ENCODE results near the gene PTPRR. TPM values are rescaled to one million over a fixed set of nuclear protein-coding genes. Genes with fewer than 3 reads are reported as not detected.

PTPRR gene
- total RNA-seq, 2 experiments from 2014 or later: not detected

GRCh38 chr12:70929029-70929428 is 8.5 kb upstream of the PTPRR start:
- H3K27me3 Mint-ChIP-seq: no peaks in the 10 kb centered on the region
- no peaks in the 10 kb centered on the region for H3K4me1 Mint-ChIP-seq
- no peaks in the 10 kb centered on the region for H3K9me3 Mint-ChIP-seq
- POLR2A ChIA-PET: no interaction called here
- CTCF ChIA-PET: no interaction called here
- no peaks in the 10 kb centered on the region for H3K36me3 Mint-ChIP-seq (ENCODE audit: low read depth)
- no peak for DNase-seq
- H3K4me3 Mint-ChIP-seq: no peak overlapping the region
- H3K27ac Mint-ChIP-seq: no peak overlapping the region

GRCh38 chr12:70928071-70928470 is 7.5 kb upstream of the PTPRR start:
- DNase-seq: no peak
- no peaks in the 10 kb centered on the region for H3K27me3 Mint-ChIP-seq
- H3K4me3 Mint-ChIP-seq: no peak overlapping the region
- ChIA-PET POLR2A (no interaction called here), CTCF (no interaction called here)
- H3K27ac Mint-ChIP-seq: no peak overlapping the region
- H3K4me1 Mint-ChIP-seq: no peaks in the 10 kb centered on the region
- no peaks in the 10 kb centered on the region for H3K36me3 Mint-ChIP-seq (ENCODE audit: low read depth)
- no peaks in the 10 kb centered on the region for H3K9me3 Mint-ChIP-seq

DNA sequence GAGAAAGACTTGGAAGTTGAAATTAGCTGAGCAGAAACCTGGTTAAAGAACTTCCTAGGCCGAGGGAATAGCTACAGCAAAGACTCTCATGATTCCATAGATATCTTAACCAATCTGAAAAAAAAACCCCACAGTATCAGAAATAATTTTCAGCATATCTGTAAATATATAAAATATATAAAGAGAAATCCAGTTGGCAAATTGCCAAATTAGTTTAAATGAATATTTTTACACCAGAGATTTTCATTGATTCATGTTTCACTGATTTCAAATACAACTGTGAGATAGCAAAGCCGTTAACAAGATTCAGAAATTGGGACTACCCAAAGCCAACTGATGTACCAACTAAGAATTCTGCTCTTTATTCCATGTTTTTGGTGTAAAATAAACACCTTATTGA is 6.8 kb upstream of the PTPRR start:
- Mint-ChIP-seq H3K36me3 (ENCODE audit: low read depth) (no peaks in the 10 kb centered on the region), H3K27ac (no peak overlapping the region)

DNA sequence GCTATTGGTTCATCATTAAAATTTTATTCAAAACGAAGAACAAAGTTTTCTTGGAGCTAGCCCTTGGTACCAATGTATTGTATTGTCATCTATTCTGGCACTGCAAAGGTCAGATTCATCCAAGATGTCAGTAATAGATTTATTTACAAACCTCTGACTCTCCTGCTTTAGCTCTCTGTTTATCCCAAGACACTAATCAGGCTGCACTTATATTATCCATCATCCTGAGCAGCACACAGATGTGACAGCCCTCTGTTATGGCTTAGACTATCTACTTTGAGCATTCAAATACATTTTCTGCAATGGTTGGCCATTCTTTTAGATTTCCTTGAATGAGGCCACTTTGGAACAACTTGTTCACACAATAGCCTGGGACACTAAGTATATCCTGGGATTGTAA is 5.0 kb upstream of the PTPRR start:
- Mint-ChIP-seq H3K9me3 (no peaks in the 10 kb centered on the region), H3K36me3 (ENCODE audit: low read depth) (no peaks in the 10 kb centered on the region), H3K27ac (no peak overlapping the region), H3K4me1 (no peaks in the 10 kb centered on the region), H3K27me3 (no peaks in the 10 kb centered on the region), H3K4me3 (no peak overlapping the region)
- CTCF ChIA-PET: no interaction called here
- DNase-seq: no peak
- POLR2A ChIA-PET: no interaction called here

More for the DNA sequence above, 6.8 kb upstream of the PTPRR start:
- Mint-ChIP-seq H3K4me1 (no peaks in the 10 kb centered on the region), H3K27me3 (no peaks in the 10 kb centered on the region), H3K9me3 (no peaks in the 10 kb centered on the region), H3K4me3 (no peak overlapping the region)
- DNase-seq: no peak
- POLR2A ChIA-PET: no interaction called here
- CTCF ChIA-PET: interaction anchor here (0.7 kb wide), 1 partner anchor 62 kb away, joined by 3 read pairs; no protein-coding TSS in a partner anchor

- no peak overlapping the region for H3K4me3 Mint-ChIP-seq
Observed at GRCh38 chr12:70920891-70921290, 353 bp upstream of the PTPRR start.

DNA sequence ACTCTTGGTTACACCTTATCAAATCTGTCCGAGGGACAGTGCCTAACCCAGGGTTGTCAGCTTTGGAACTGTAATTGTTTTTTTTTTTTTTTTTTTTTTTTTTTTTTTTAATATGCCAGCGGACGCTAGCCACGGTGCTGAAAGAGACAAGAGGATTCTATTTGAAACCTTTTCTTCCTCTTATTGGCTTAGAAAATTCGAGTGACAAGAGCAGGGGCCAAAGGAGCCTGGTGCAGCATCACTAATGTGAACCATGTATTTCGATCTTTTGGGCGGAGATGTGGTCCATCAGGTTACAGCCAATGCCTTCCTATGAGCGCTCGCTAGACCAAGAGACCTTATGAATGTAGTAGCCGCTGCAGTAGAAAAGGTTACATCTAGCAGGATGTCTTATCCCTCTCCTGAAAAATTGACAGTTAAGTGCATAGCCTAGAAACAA is 922 bp downstream of the PTPRR start:
- H3K4me1 Mint-ChIP-seq: no peaks in the 10 kb centered on the region
- H3K4me3 Mint-ChIP-seq: no peak overlapping the region
- peaks cover 1% of the 10 kb centered on the region for H3K27me3 Mint-ChIP-seq
- H3K36me3 Mint-ChIP-seq (ENCODE audit: low read depth): no peaks in the 10 kb centered on the region
- CTCF ChIA-PET: no interaction called here
- H3K9me3 Mint-ChIP-seq: no peaks in the 10 kb centered on the region
- POLR2A ChIA-PET: no interaction called here
- DNase-seq: no peak
- H3K27ac Mint-ChIP-seq: no peak overlapping the region

More at GRCh38 chr12:70920891-70921290, 353 bp upstream of the PTPRR start:
- ChIA-PET CTCF (no interaction called here), POLR2A (no interaction called here)
- Mint-ChIP-seq H3K36me3 (ENCODE audit: low read depth) (no peaks in the 10 kb centered on the region), H3K4me1 (no peaks in the 10 kb centered on the region), H3K9me3 (no peaks in the 10 kb centered on the region), H3K27ac (no peak overlapping the region), H3K27me3 (peaks cover 1% of the 10 kb centered on the region)
- DNase-seq: no peak

DNA sequence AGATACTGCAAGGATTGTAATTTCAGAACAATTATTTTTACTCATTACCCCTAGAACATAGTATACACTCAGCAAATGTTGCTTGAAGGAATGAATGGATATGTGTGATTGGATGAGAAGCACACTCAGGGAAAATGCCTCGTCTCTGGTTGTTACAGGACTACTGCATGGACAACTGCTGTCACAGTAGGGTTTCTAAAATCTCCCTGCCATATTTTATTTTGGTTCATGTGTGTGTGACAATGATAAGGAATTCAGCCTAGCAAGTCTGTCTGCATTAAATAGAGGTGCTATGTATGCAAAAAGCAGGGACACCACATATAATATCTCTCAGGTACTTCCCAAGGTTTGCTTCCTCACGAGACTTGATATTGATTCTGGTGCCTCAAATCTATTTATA is 1.4 kb downstream of the PTPRR start:
- Mint-ChIP-seq H3K4me1 (no peaks in the 10 kb centered on the region), H3K4me3 (no peak overlapping the region), H3K27me3 (peaks cover 1% of the 10 kb centered on the region), H3K36me3 (ENCODE audit: low read depth) (no peaks in the 10 kb centered on the region), H3K27ac (no peak overlapping the region), H3K9me3 (no peaks in the 10 kb centered on the region)
- ChIA-PET POLR2A (no interaction called here), CTCF (no interaction called here)
- no peak for DNase-seq

DNA sequence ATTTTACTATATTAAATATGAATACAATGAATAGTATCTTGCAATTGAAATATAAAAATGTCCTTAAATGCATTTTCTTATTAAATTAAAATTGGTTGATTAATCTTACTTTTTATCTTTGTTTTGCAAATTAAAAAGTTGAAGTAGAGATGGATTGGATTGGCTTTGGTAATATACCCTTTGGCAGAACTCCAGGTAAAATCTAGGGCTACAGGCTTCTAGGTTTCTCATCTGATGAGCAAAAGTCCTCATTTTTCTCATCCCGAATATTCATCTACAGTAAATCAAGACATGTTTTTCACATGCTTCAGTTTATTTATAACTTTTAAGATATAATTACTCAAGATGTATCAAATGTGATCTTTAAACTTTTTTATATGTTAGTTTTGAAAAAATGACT is 2.2 kb downstream of the PTPRR start:
- H3K36me3 Mint-ChIP-seq (ENCODE audit: low read depth): no peaks in the 10 kb centered on the region

DNA sequence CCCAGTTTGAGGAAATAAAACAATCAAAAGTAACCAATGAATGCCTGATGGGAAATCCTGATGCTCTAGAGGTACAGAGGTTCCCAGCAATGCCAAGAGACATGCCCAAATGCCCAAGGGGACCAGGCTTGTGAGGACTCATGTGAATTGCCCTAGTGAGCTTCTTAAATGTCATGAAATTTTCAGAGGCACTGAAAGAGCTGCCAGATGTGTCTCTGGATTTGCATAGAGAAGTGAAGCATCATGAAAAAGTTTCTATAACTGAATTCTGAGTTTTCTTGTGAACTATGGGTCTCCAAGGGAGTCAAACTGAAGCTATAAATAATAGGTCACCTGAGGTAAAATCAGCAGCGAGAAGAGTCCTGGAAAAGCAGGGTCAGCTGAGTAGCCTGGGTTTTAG is 9.9 kb downstream of the PTPRR start:
- POLR2A ChIA-PET: no interaction called here
- Mint-ChIP-seq H3K4me3 (no peak overlapping the region), H3K27ac (no peak overlapping the region), H3K4me1 (no peaks in the 10 kb centered on the region), H3K9me3 (no peaks in the 10 kb centered on the region), H3K27me3 (no peaks in the 10 kb centered on the region), H3K36me3 (ENCODE audit: low read depth) (no peaks in the 10 kb centered on the region)
- no peak for DNase-seq
- CTCF ChIA-PET: no interaction called here

More for the DNA sequence above, 2.2 kb downstream of the PTPRR start:
- H3K27me3 Mint-ChIP-seq: peaks cover 1% of the 10 kb centered on the region
- DNase-seq: no peak
- ChIA-PET POLR2A (no interaction called here), CTCF (no interaction called here)
- no peak overlapping the region for H3K27ac Mint-ChIP-seq
- no peaks in the 10 kb centered on the region for H3K9me3 Mint-ChIP-seq
- no peaks in the 10 kb centered on the region for H3K4me1 Mint-ChIP-seq
- no peak overlapping the region for H3K4me3 Mint-ChIP-seq

- no peak overlapping the region for H3K4me3 Mint-ChIP-seq
- no peak overlapping the region for H3K27ac Mint-ChIP-seq
- DNase-seq: no peak
- H3K9me3 Mint-ChIP-seq: no peaks in the 10 kb centered on the region
- no peaks in the 10 kb centered on the region for H3K4me1 Mint-ChIP-seq
- no peaks in the 10 kb centered on the region for H3K27me3 Mint-ChIP-seq
- H3K36me3 Mint-ChIP-seq (ENCODE audit: low read depth): no peaks in the 10 kb centered on the region
- CTCF ChIA-PET: no interaction called here
- POLR2A ChIA-PET: no interaction called here
Observed at GRCh38 chr12:70908978-70909377, 11.6 kb downstream of the PTPRR start.

GRCh38 chr12:70907412-70907811 is 13.1 kb downstream of the PTPRR start:
- Mint-ChIP-seq H3K27me3 (no peaks in the 10 kb centered on the region), H3K4me3 (no peak overlapping the region), H3K36me3 (ENCODE audit: low read depth) (no peaks in the 10 kb centered on the region), H3K27ac (no peak overlapping the region), H3K4me1 (no peaks in the 10 kb centered on the region), H3K9me3 (no peaks in the 10 kb centered on the region)
- ChIA-PET CTCF (no interaction called here), POLR2A (no interaction called here)
- DNase-seq: no peak

DNA sequence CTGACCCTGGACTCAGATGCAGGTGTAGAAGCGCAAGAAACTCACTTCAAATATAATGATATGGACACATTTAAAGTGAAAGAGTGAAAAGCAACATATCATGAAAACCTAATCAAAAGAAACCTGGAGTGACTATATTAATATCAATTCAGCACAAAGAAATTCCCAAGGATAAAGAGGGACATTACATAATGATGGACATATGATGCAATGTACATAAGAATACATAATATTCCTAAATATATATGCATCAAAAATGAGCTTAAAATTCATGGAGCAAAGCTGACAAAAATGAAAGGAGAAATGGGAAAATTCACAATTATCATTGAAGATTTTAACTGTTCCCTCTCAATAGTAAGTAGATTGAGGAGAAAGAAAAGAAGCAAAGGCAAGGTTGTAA is 24.6 kb downstream of the PTPRR start:
- ChIA-PET CTCF (no interaction called here), POLR2A (no interaction called here)
- Mint-ChIP-seq H3K4me1 (no peaks in the 10 kb centered on the region), H3K4me3 (no peak overlapping the region), H3K36me3 (ENCODE audit: low read depth) (no peaks in the 10 kb centered on the region), H3K27me3 (no peaks in the 10 kb centered on the region), H3K27ac (no peak overlapping the region), H3K9me3 (no peaks in the 10 kb centered on the region)
- no peak for DNase-seq

DNA sequence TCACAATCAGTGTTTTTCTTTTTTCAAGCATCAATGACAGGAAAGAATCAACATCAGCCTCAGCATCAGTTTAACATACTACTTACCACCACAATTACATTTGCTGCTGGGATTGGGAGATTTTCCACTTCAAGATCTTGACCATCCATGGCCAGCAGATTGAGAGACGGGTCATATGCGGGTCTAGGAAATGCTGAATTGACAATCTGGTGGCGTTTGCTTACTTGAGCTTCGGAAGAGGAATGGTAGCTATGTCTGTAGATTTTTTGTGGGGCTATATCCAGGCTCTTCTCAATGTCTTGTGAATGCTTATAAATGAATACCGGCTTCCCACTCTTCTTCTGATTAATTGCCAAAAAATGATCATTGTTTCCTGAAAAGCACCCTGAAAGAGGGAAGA is 27.9 kb downstream of the PTPRR start:
- Mint-ChIP-seq H3K4me3 (no peak overlapping the region), H3K27ac (no peak overlapping the region), H3K9me3 (no peaks in the 10 kb centered on the region), H3K4me1 (no peaks in the 10 kb centered on the region), H3K36me3 (ENCODE audit: low read depth) (no peaks in the 10 kb centered on the region), H3K27me3 (no peaks in the 10 kb centered on the region)
- no peak for DNase-seq
- POLR2A ChIA-PET: no interaction called here
- CTCF ChIA-PET: no interaction called here

- POLR2A ChIA-PET: no interaction called here
- no peak overlapping the region for H3K27ac Mint-ChIP-seq
- no peaks in the 10 kb centered on the region for H3K36me3 Mint-ChIP-seq (ENCODE audit: low read depth)
- CTCF ChIA-PET: no interaction called here
- H3K9me3 Mint-ChIP-seq: no peaks in the 10 kb centered on the region
- no peak overlapping the region for H3K4me3 Mint-ChIP-seq
- DNase-seq: no peak
- H3K27me3 Mint-ChIP-seq: no peaks in the 10 kb centered on the region
- H3K4me1 Mint-ChIP-seq: no peaks in the 10 kb centered on the region
Observed at GRCh38 chr12:70890895-70891832, 29.4 kb downstream of the PTPRR start.

Measured in activated CD4-positive, alpha-beta memory T cell treated with anti-CD3 and anti-CD28 coated beads, Interleukin-2, amount 10 ng/mL, durations not matched to agents 7 days and 5 days (primary cell).